Astrocyte of the hippocampus (primary cell): ENCODE measurements around the gene PARP9.
A peak's percentile ranks its signal among the peaks of the same experiment; 100 is the strongest.
"Not testable (repeated sequence)": the region's sequence is repeated elsewhere in the genome, so short reads cannot be mapped to it uniquely, and the experiment has no call there.

ENCODE experiments used
- DNase-seq: peaks from one replicate; pipeline ENCODE4 v3.0.0; 2011; ENCODE audit warnings: low read depth, low spot score

The PARP9 gene

GRCh38 chr3:122523317-122523716 lies 40.8 kb downstream of the PARP9 start:
- DNase-seq, result no peak

GRCh38 chr3:122520861-122521260 lies 43.2 kb downstream of the PARP9 start:
- DNase-seq, result no peak

- DNase-seq, result no peak
Observed at GRCh38 chr3:122519693-122520092, 44.4 kb downstream of the PARP9 start.

GRCh38 chr3:122516846-122517360 lies 47.2 kb downstream of the PARP9 start:
- DNase-seq, result no peak

GRCh38 chr3:122515870-122516269 lies 48.2 kb downstream of the PARP9 start:
- no peak for DNase-seq

GRCh38 chr3:122515020-122515468 lies 49.1 kb downstream of the PARP9 start:
- DNase-seq, result no peak

GRCh38 chr3:122514123-122515019 lies 49.7 kb downstream of the PARP9 start, which contains the start of gene KPNA1:
KPNA1 (minus strand) TSS chr3:122514939; CDS start chr3:122496565, 18,374 bp downstream.
- peak; percentile 96 for DNase-seq

GRCh38 chr3:122513386-122514122 lies 50.5 kb downstream of the PARP9 start:
- no peak for DNase-seq

- DNase-seq, result no peak
Observed at GRCh38 chr3:122512284-122512683, 51.8 kb downstream of the PARP9 start.

GRCh38 chr3:122510878-122511535 lies 53.1 kb downstream of the PARP9 start:
- no peak for DNase-seq

- DNase-seq, result peak; percentile 66
Observed at GRCh38 chr3:122508944-122509343, 55.2 kb downstream of the PARP9 start.

GRCh38 chr3:122508135-122508914 lies 55.8 kb downstream of the PARP9 start:
- no peak for DNase-seq

- DNase-seq, result no peak
Observed at GRCh38 chr3:122506450-122506849, 57.6 kb downstream of the PARP9 start.

GRCh38 chr3:122505676-122506075 lies 58.4 kb downstream of the PARP9 start:
- no peak for DNase-seq

GRCh38 chr3:122502941-122503340 lies 61.2 kb downstream of the PARP9 start:
- DNase-seq, result no peak

- no peak for DNase-seq
Observed at GRCh38 chr3:122502139-122502538, 62.0 kb downstream of the PARP9 start.

- not testable (repeated sequence) for DNase-seq
Observed at GRCh38 chr3:122500964-122501363, 63.1 kb downstream of the PARP9 start.

- DNase-seq, result no peak
Observed at GRCh38 chr3:122498152-122498551, 65.9 kb downstream of the PARP9 start.

- peak; percentile 87 for DNase-seq
Observed at GRCh38 chr3:122497425-122497824, 66.7 kb downstream of the PARP9 start.

- no peak for DNase-seq
Observed at GRCh38 chr3:122496508-122496907, 67.6 kb downstream of the PARP9 start.

- DNase-seq, result peak; percentile 87
Observed at GRCh38 chr3:122493296-122493695, 70.8 kb downstream of the PARP9 start.
